Chondrocyte (in vitro differentiated cells): ENCODE results near the gene GSPT1. TPM values are rescaled to one million over a fixed set of nuclear protein-coding genes. Genes with fewer than 3 reads are reported as not detected.
"Not testable (repeated sequence)": the region's sequence is repeated elsewhere in the genome, so short reads cannot be mapped to it uniquely, and the experiment has no call there.

ENCODE experiments used
- DNase-seq: peaks from one replicate; pipeline ENCODE4 v3.0.0; 2021; ENCODE audit warnings: mixed read lengths, low spot score
- H3K27ac Mint-ChIP-seq: one replicate; pipeline ENCODE4 v1.8.0; 2021; ENCODE audit warnings: mild to moderate bottlenecking, moderate library complexity, mixed read lengths; ENCODE audit not compliant: unreplicated experiment
- H3K27me3 Mint-ChIP-seq: 2 replicates; pipeline ENCODE4 v1.8.0; 2021; ENCODE audit warnings: low read depth, mixed read lengths
- H3K36me3 Mint-ChIP-seq: 2 replicates; pipeline ENCODE4 v1.8.0; 2021; ENCODE audit warnings: low read depth, mixed read lengths
- H3K4me1 Mint-ChIP-seq: 2 replicates; pipeline ENCODE4 v1.8.0; 2021; ENCODE audit warnings: low read depth, mild to moderate bottlenecking, mixed read lengths
- H3K4me3 Mint-ChIP-seq: one replicate; pipeline ENCODE4 v1.8.0; 2021; ENCODE audit warnings: mild to moderate bottlenecking, moderate library complexity, mixed read lengths; ENCODE audit not compliant: unreplicated experiment
- H3K9me3 Mint-ChIP-seq: 2 replicates; pipeline ENCODE4 v1.8.0; 2021; ENCODE audit warnings: low read depth, mixed read lengths
- total RNA-seq: library from RNA; stranded (reverse); gene quantifications from 3 replicates; pipeline ENCODE4 v1.2.1, GENCODE V29; 2021
- TF ChIP-seq, protein P1 (sequence below): fragments of 200-600 bp; sonication (generic); IDR thresholded peaks from 2 replicates; pipeline ENCODE4 v1.5.0; 2021; ENCODE audit warnings: antibody characterized with exemption, mild to moderate bottlenecking, moderate library complexity

GSPT1 gene
- total RNA-seq, 1 donor from 2014 or later = 103 TPM

DNA sequence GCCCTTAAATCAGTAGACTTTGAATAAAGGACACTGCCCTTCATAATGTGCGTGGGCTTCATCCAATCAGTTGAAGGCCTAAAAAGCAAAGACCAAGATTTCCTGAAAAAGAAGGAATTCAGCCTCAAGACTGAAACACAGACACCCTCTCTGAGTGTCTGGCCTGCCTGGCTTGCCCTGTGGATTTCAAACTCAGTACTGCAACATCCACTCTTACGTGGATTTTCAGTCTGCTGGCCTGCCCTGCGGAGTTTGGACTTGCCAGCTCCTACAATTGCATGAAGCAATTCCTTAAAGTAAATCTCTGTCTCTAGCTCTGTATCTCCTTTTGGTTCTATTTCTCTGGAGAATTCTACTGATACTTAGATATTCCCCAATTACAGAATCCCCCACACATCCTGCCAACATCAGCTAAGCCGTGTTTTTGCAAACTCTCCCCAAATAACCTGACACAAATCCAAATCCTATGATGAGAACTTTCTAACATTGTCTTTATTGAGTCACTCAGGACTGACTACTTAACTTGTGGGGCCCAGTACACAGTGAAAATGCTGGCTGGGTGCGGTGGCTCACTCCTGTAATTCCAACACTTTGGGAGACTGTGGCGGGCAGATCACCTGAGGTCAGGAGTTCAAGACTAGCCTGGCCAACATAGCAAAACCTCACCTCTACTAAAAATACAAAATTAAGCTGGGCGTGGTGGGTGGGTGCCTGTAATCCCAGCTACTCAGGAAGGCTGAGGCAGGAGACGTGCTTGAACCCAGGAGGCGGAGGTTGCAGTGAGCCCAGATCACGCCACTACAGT is 42.0 kb upstream of the GSPT1 start:
- H3K4me1 Mint-ChIP-seq = peaks cover 11% of the 10 kb centered on the region
- TF ChIP-seq, protein P1, sequence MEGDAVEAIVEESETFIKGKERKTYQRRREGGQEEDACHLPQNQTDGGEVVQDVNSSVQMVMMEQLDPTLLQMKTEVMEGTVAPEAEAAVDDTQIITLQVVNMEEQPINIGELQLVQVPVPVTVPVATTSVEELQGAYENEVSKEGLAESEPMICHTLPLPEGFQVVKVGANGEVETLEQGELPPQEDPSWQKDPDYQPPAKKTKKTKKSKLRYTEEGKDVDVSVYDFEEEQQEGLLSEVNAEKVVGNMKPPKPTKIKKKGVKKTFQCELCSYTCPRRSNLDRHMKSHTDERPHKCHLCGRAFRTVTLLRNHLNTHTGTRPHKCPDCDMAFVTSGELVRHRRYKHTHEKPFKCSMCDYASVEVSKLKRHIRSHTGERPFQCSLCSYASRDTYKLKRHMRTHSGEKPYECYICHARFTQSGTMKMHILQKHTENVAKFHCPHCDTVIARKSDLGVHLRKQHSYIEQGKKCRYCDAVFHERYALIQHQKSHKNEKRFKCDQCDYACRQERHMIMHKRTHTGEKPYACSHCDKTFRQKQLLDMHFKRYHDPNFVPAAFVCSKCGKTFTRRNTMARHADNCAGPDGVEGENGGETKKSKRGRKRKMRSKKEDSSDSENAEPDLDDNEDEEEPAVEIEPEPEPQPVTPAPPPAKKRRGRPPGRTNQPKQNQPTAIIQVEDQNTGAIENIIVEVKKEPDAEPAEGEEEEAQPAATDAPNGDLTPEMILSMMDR = no peak
- no peaks in the 10 kb centered on the region for H3K27me3 Mint-ChIP-seq
- no peak overlapping the region for H3K4me3 Mint-ChIP-seq
- no peak overlapping the region for H3K27ac Mint-ChIP-seq
- no peaks in the 10 kb centered on the region for H3K36me3 Mint-ChIP-seq
- no peaks in the 10 kb centered on the region for H3K9me3 Mint-ChIP-seq
- no peak for DNase-seq

DNA sequence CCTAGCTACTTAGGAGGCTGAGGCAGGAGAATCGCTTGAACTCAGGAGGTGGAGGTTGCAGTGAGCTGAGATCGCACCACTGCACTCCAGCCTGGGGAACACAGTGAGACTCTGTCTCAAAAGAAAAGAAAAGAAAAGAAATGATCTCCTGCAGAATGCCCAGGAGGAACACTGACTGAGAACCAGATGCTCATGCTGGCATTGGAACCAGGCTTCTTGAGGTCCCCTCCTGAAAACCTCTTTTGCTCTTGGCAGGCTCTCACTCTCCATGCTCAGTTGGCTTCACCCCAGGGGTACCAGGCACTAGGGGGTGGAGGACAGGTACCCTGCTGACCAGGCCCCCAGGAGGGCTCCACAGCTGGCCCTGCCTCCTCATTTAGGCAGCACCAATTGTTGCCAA is 40.8 kb upstream of the GSPT1 start:
- Mint-ChIP-seq H3K9me3 (no peaks in the 10 kb centered on the region), H3K4me3 (no peak overlapping the region)

DNA sequence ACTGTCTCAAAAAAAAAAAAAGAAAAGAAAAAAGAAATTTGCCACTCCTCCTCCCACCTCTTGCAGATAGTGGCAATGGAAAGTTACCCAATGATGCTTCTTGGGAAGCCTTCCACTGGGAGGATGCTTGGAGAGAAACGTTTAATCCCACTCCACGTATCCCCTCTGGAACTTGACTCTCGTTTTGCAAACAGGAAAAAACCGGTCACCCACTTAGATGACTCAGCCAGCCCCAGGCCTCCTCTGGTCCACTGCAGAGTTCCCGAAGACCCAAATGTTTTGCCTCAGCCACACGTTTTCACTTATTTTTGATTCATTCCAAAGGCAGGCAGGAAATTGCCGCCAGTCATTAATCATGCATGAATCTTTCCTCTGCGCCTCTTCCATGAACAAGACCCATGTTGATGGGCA is 40.0 kb upstream of the GSPT1 start:
- TF ChIP-seq, protein P1 = no peak
- DNase-seq = no peak
- Mint-ChIP-seq H3K9me3 (no peaks in the 10 kb centered on the region), H3K27me3 (no peaks in the 10 kb centered on the region), H3K27ac (peak overlapping the region; percentile 59), H3K4me1 (peaks cover 11% of the 10 kb centered on the region), H3K4me3 (no peak overlapping the region), H3K36me3 (no peaks in the 10 kb centered on the region)

More for the DNA sequence above, 40.8 kb upstream of the GSPT1 start:
- H3K27ac Mint-ChIP-seq = no peak overlapping the region
- H3K36me3 Mint-ChIP-seq = no peaks in the 10 kb centered on the region
- peaks cover 11% of the 10 kb centered on the region for H3K4me1 Mint-ChIP-seq
- DNase-seq = no peak
- TF ChIP-seq, protein P1 = no peak
- H3K27me3 Mint-ChIP-seq = no peaks in the 10 kb centered on the region

GRCh38 chr16:11953576-11953975 is 37.8 kb upstream of the GSPT1 start:
- peaks cover 11% of the 10 kb centered on the region for H3K4me1 Mint-ChIP-seq
- not testable (repeated sequence) for H3K27ac Mint-ChIP-seq, H3K36me3 Mint-ChIP-seq, DNase-seq, H3K9me3 Mint-ChIP-seq, H3K4me3 Mint-ChIP-seq, H3K27me3 Mint-ChIP-seq

DNA sequence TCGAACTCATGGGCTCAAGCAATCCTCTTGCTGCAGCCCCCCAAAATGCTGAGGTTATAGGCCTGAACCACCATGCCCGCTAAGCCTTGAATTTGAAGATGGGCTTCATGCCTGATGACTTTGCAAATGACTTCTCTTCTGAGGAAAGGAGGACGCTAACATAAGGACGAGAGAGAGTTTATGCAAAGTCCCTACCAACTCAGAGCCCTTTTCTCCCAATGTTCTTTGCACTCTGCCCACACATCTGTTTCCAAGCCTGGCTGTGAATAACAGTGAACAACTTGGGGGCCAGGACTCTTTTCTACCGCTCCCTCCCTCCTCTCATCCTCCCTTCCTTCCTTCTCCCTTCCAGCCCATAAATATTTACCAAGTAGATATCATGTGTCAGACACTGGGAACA is 34.6 kb upstream of the GSPT1 start:
- Mint-ChIP-seq H3K27ac (no peak overlapping the region), H3K36me3 (no peaks in the 10 kb centered on the region)

More for the DNA sequence above, 34.6 kb upstream of the GSPT1 start:
- Mint-ChIP-seq H3K4me3 (no peak overlapping the region), H3K27me3 (no peaks in the 10 kb centered on the region), H3K4me1 (no peaks in the 10 kb centered on the region), H3K9me3 (no peaks in the 10 kb centered on the region)
- TF ChIP-seq, protein P1 = no peak
- DNase-seq = no peak
